ENCODE measurements around the gene YIPF5.

The YIPF5 gene

DNA sequence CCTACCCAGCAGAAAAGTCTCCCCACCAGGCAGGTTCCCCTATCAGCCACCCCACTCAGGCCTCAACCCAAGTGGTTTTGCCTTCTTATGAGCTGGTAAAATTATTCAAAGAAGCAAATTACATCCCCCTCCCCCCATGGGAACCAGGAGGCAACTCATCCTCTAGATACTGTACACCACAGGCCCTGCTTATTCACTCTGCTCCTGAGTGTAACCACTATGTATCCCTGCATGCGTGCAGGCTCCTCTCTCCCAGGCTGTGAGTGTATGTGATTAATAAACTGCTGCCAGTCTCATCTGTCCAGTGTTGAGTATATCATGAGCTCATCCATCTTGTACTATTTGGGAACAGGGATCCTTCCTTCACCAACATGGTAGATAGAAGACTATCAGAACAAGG lies 8.8 kb upstream of the YIPF5 start:
- no peak for DNase-seq

DNA sequence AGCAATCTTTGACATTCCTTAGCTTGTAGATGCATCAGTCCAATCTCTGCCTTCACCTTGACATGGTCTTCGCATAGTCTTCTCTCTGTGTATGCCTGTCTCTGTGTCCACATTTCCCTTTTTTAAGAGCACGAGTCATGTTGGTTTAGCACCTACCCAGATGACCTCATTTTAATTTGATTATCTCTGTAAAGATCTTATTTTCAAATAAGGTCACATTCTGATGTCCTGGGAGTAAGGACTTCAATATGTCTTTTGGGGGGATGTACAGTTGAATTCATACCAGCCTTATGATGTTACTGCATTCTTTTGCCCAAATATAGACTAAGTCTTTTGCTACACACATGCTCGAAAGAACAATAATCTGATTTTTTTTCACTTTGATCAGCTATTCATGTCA lies 7.1 kb upstream of the YIPF5 start:
- DNase-seq, result no peak

DNA sequence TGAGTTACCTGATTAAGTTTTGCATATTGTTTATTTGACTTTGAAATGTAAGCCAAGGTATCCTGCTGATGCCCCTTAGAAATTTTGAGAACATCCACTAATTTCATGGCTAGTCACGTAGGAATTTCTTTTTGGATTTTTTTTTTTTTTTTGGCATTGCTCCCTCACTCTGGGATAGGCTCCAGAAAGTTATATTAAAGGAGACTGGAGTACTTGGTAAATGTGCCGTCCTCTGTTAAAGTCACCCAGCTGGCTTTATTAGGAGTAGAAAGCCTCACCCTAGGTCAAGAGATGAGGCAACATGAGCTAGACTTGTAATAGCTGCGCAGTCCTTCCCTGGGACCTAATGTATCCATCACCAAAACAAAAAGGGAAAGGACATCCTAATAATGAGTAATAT lies 3.3 kb upstream of the YIPF5 start:
- DNase-seq, result no peak

DNA sequence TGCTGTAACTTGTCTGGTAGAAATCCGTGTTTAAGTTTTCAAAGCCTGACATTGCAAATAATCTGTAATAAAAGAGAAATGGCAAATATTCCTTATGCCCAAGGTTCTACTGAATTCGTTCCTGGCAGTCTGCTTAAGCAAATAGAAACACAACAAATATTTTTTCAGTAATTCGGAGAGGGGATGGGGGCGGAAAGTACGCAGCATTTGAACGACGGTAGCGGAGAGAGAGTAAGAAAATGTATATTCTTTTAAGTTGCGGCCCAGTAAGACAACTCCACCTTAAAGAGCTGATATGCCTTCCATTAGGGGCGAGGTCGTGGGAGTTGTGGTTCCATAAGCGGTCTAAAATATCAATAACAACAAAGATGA lies 569 bp downstream of the YIPF5 start:
- DNase-seq, result no peak

DNA sequence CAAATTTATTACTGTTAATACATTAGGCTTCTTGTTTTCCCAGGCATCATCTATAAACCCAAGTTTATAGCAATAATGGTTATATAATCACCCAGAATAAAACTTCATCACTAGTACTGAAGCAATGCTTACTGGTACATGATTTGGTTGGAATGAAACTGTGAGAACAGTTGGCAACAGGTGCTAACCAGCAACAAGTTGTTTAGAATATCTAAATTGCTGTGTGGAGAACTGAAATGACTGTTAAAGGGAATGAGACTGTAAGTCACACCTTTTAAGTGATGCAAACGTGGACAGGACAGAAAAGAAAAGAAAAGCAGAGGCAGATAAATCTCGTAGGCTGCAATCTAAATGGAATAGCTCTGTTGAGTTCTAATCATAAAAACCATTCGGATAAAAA lies 2.5 kb downstream of the YIPF5 start:
- DNase-seq, result no peak

DNA sequence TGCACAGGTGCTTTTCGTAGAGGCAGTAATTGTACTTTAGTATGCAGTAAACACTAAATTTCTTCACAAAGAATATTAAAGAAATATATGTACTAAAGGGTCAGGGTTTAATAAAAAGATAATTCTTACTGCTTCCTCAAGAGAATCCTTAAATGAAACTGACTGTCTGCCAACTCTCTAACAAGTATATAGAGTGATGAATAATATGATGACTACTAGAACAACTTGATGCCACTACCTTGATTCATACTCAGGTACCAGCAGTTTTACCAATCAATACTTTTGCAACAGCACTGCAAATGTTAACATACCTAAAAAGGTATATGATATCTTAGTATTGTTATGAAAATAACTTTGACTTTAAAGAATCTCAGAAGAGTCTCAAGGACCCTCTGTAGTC lies 3.8 kb downstream of the YIPF5 start:
- no peak for DNase-seq

DNA sequence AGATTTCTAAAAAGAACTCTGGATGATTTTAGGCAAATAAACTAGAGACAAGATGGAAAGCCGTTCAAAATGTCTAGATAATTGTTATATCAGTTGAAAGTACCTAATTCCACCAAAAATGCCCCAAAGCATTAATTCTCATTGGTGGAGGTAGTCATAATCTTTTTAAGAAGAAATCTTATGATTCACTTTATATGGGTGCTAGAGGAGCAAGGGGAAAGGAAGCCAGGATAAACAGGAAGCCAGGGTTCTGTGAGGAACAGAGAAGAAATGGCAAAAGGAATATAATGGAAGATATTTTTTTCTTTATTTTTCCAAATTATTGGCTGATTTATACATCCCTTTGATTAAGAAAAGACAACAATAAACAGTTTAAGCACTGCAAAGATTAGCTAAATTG lies 7.8 kb downstream of the YIPF5 start:
- no peak for DNase-seq

DNA sequence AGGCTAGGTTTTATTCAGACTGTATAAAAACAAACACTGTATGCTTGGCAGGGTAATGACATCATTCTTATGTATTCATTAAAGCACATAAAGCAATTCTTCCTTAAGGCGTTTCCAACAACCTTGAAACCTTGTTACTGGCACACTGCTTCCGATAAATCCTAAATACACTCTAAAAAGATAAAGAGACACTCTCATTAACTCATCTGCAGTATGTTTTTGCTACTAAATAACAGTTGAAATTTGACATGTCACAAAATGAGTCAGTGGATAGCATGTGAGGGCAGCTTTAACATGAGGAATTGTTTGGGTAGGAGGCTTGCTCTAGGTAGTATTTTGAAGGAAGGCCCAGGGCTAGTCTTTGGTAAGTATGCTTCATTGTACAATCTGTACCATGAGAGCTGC lies 13.7 kb downstream of the YIPF5 start:
- no peak for DNase-seq

DNA sequence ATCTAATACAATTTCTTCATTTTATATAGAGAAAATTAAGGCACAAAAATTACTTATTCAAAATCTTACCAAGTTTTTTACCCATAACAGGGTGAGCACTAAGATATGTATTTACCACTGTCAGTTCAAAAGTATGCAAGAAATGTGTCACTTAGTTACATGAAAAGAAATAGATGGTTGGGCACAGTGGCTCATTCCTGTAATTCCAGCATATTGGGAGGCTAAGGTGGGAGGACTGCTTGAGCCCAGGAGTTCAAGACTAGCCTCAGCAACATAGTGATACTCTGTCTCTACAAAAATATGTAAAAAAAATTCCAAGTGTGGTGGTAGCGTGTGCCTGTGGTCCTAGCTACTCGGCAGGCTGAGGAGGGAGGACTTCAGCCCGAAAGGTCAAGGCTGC lies 19.4 kb downstream of the YIPF5 start:
- no peak for DNase-seq

DNA sequence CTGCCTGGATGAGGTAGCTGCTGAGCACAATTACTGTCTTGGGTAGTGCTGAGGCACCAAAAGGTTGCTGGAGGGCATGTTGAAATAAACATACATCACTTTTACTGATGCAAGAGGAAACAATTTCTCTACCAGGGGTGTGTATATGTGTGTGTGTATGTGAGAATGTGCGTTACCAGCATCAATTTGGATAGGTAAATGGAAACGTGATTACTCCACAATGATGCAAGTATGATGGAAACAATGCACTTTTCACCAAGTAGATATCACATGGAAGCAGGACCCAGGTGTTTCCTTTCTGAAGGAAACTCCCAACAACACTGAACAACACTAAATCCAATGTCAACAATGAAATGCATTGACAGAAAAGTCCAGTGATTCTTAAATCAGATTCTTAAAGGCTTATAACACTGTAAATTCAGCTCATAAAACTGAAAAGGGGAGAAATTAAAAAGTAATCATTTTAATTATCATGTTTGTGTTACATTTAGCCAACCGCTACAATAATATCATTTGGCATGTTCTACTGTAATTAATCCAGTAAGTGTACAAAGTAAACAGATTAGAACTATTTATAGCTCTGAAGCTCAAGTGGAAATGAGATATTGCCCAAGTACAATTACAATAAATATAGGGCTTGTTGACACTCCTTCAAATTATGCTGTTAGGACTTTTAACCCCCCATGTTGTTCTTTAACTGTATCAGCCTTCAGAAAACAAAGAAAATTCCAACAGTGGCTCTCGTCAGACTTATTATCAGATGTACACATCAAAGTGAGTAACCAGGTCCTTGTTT lies 25.3 kb downstream of the YIPF5 start:
- no peak for DNase-seq

DNA sequence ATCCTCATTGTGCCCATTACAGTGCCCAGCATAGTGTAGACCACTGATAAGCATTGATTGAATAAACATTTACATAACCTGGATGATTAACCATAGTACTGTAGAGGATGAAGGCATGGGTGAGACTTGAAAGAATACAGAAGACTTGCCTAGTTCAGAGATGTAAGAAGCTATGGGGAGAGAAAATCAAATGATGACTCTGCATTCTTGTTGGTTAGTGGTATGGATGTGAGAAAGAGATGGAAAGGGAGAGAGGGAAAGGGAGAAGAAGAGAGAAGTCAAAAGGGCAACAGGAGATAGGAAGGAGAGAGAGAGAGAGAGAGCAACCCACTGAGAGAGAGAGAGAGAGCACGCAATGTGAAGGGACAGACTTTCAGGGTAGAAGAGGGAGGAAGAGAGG lies 26.8 kb downstream of the YIPF5 start:
- DNase-seq, result no peak

DNA sequence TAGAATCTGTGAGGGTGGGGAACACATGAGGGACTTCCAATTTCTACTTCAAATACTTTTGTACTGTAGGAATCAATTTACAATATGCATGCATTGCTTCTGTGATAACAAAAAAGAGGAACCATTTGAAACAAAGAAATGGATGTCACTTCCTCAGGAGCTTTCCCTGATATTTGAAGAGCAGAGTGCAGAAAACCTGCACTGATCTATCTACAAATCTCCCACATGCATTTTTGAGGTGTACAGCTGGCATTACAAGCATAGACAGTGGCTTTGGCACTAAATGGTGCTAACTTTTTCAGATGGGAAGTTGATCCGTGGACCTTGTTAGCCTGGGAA lies 27.7 kb downstream of the YIPF5 start:
- DNase-seq, result no peak

DNA sequence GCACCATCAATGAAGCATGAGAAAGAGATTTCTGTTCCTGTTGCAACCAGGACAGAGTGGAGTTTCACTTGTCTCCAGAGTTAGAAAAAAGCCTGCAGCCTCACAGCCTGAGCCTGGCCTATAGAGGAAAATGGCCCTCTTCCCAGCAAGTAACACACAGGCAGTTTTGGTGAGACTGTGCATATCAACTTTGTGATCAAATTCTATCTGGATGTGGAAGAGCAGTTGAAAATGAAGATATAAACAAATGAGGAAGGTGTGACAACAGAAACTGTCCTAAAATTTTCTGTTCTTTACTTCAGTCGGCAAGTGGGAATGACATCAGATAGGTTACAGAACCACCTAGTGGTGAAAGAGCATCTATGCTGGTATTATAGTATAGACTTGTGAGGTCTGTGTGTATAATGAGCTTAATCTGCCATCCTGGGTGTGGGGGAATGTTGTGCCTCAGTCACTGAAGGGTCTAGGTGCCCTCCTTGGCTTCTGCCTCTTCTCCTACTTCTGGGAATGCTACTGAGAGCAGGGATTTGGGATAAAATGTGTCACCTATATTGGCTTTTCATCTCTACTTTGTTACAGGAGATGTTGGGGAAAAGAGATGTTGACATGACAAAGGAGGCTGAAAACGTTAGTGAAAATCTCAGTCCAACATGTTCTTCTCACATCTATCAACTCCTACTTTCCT lies 28.2 kb downstream of the YIPF5 start:
- DNase-seq, result peak in 1 of 56 donors; percentile 17

DNA sequence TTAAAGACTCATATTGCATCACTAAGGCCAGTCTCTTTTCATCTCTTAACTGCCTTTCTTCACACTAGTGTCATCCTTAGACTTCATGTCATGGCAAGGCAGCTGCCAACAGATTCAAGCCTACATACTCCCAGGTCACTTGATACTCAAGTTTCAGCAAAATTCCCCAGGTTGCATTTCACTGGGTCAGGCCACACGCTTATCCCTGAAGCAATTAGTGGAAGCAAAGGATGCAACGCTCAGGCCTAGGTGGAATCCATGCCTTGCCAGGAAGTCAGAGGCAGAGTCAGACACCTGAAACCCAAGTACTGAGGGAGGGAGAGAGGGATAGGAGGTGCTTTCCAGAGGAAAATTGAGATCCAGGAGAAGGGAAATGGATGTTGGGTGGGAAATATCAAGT lies 28.9 kb downstream of the YIPF5 start:
- no peak for DNase-seq

DNA sequence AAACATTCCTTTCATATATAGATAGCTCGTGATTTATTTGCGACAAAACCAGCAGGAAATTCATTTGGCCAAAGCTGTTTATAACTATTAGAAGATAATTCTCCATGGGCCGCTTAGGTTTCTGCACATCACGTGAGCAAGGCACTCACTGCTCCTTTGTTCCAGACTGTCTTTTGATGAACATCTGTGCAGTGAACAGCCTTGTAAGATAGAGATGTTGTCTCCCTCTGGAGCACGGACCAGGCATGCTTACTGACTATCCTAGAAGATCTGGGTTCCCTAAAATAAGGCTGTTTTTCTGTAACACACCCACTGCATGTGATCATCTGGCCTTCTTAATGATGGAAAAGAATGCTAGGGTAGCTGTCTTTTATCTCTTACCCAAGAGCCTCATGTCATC lies 30.9 kb downstream of the YIPF5 start:
- peak in 13 of 56 donors; percentile 1 to 40 (median 6) for DNase-seq

DNA sequence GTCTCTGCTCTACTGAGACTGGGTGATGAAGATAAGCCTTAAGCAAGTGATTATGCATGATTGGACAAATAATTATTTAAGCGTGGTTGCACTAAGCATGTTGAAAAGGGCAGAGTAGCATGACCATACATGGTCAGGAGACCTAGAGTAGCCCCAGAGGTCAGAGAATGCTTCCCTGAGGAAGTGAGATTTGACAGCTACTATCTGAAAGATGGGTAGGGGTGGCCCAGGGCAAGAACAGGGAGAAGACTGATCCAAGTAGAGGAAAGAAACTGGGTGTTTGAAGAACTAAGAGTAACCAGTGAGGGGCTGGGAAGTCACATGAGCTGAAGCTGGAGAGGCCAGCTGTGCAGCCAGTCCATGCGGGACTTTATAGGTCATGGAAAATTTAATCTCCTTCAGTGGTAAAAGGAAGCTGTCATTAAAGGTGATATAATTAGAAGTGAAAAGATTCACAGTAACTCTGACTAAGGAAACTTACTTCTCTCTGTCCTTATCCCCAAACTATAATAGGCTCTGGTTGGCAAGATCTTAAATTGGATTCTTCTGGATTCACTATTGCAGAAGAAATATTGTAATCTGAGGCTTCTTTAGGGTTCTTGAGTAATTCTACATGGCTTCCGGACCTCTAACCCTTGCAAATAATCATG lies 35.2 kb downstream of the YIPF5 start:
- no peak for DNase-seq

DNA sequence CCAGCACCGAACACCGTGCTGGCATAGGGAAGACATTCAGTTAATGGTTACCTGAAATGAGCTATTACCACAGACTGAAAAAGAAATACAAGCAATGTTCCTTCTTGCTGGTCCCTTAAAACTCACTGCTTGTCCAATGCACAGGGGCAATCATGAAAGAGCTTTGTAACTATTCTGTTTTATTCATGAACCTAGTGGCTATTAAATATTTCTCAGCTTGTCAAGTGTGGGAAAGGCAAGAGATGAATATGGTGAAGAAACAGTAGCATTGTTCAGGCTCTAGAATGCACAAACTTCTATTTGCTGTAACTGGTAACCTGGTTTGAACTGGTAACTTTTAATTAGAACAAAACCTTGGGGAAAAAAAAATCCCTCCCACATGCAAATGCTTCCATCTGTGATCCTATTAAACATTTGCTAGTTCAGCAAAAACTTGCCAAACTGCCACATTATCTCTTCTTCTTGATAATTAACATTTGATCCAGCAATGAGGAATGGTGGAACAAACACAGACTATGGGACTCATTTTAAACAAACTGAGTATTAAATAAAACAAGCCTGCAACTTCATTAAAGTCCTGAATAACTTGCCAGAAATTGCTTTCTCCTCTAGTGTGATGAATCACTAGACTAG lies 36.1 kb downstream of the YIPF5 start:
- DNase-seq, result no peak

DNA sequence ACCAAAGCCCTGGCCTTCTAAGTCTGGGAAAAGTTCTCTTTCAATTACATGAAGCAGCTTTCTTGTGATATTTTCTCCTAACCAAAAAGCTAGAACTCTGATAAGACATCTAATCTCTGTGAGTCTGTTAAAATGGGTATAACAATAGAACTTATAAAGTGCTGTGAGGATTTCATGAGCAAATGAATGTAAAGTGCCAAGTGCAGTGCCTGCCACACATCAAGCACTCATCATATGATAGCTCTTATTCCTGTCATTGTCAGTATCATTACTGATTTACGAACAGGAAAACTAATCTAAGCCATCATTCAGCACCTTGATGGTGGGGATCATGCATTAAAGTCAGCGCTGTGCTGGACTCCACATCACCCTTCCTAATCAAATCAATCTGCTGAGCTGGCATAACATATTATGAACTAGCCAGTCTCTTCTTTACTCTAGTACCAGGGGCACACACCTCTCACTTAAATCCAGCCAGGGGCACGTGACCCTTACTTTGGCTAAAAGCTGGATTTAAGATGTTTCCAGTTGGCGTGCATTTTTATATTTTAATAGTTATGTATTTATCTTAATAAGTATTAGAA lies 37.3 kb downstream of the YIPF5 start:
- DNase-seq, result no peak

DNA sequence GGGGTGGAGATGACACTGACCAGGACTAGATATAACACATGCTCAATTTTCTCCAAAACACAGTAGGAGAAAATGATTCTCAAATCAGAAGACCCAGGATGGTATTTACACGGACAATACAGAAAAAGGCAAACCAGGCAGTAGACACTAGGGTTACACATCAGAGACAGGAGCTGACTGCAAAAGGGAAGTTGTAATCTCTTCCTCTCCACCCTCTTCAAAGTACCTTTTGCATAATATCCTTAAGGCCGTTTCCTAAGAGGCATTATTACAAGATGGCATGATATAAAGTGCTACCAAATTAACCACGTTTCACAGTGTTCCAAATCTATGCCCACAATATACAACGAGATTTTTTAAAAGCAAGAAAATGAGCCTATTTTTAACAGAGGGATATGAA lies 39.2 kb downstream of the YIPF5 start:
- DNase-seq, result no peak

DNA sequence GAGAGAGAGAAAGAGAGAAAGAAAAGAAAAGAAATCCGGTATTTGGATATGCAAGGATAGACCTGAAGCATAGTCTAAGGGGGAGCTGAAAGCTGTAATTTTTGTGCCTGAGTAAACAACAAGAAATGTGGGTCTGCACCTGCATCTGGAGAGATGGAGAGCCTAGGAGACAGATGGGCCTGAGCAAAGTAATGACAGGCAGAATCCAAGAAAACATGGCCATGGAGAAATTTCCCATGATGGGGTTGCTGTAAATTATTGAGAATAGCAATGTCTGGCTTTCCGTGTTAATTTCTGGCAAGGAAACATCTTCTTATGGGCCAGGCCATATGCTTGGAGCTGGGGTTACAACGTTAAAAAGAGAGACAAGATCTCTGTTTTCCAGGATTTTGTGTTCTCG lies 40.2 kb downstream of the YIPF5 start:
- DNase-seq, result no peak

DNA sequence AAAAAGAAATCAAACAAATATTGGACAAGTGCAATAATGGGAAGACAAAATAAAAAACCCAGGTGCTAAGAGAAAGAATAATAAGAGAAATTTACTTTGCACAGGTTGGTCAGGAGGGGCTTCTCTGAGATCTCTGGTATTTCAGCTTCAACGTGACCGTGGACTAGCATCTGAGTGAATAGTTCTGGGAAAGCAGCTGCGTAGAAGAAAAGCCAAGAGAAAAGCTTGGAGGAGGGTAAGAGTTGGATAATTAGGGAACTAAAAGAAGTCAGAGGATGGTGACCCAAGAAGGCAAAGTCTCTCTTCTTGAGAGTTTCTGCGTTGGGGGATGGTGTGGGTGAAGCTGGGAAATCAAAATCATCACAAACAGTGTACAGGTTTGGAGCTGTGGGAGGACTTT lies 41.6 kb downstream of the YIPF5 start:
- no peak for DNase-seq

DNA sequence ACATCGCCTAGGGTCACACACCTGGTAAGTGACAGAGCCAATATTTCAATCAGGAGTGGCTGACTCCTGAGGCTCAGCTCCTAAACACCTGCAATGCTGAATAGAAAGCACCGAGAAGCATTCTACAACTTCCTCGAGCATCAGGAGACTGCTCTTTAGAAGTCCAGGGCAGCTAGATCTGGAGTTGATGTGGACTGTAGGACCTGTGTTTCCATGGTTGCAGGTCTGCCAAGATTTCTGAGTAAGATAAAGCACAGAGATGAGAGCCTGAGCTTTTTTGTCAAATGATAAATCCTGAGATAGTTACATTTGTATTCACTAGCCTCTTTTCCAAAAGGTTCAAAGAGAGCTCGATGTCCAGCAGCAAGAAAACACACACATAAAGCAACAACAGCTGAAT lies 43.8 kb downstream of the YIPF5 start:
- no peak for DNase-seq
